ENCODE results near the gene PFKP. TPM values are rescaled to one million over a fixed set of nuclear protein-coding genes. Genes with fewer than 3 reads are reported as not detected.
"Not testable (repeated sequence)": the region's sequence is repeated elsewhere in the genome, so short reads cannot be mapped to it uniquely, and the experiment has no call there.

PFKP gene
- total RNA-seq, 2 donors from 2014 or later, result 104 to 116 TPM

DNA sequence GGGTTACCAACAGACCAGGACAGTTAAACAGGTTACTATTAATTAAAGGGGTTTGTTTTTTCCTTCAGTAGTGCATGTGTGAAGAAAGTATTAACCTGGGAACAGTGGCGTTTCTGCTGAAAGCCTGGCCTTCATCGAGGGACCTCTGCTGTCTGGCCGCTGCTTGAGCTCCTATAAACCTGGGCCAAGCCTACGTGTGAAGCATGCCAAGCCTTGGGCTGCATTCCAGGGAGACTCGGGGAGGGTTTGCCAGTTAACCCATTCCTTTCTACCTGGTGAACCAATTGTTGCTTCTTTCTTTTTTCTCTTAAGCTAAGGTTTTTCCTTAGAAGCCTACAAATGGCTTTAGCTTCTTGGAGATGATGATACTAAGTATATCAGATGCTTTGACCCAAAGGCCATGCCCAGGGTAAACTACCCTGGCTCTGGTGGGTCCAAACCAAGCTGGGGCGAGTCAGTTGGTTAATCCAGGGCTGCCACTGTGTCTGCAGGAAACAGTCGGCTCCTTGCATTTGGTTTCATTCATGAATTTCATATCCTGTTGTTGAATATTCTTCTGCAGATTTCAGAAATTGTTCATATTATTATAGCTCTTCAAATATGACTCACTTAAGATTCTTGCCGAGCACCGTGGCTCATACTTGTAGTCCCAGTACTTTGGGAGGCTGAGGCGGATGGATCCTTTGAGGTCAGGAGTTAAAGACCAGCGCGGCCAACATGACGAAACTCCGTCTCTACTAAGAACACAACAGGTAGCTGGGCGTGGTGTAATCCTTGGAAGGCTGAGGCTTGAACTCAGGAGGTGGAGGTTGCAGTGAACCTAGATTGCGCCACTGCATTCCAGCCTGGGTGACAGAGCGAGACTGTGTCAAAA is 23.8 kb downstream of the PFKP start:
- DNase-seq (peak; percentile 57 to 65), ATAC-seq (peak; percentile 56)
- intact Hi-C loops (cut with DNase I, micrococcal nuclease), result no loop called here

GRCh38 chr10:3091921-3092320 is 24.6 kb downstream of the PFKP start:
- intact Hi-C loops (cut with DNase I, micrococcal nuclease), result no loop called here
- ATAC-seq, result no peak
- no peak for DNase-seq

- intact Hi-C loops (cut with DNase I, micrococcal nuclease), result no loop called here
- ATAC-seq (no peak), DNase-seq (no peak)
Observed at GRCh38 chr10:3093996-3094395, 26.6 kb downstream of the PFKP start.

DNA sequence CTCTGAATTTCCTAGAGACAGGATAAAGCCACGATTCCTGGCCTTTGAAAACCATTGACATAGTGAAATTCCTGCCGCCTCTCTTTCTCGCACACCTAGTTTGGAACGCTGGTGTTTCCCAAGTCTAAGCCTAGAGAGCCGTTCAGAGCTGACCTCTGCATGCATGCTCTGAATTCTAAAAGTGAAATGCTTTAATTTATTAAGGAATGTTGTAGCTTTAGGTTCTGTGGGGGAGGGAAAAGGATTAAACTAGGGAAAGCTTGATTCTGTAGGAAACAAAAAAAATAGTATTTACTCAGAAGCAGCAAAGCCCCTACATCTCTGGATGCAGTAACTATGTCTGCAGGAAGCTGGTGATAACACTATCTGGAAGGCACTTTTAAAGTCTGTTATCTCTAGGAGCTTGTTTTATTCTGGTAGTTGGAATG is 27.3 kb downstream of the PFKP start:
- intact Hi-C loops (cut with DNase I, micrococcal nuclease), result no loop called here
- ATAC-seq (no peak), DNase-seq (no peak)

- ATAC-seq (peak; percentile 79), DNase-seq (peak in 1 of 2 donors; percentile 44)
- intact Hi-C loops (cut with DNase I, micrococcal nuclease), result no loop called here
Observed at GRCh38 chr10:3095373-3096139, 28.2 kb downstream of the PFKP start.

GRCh38 chr10:3096149-3096548 is 28.8 kb downstream of the PFKP start:
- peak; percentile 19 for ATAC-seq
- intact Hi-C loops (cut with DNase I, micrococcal nuclease), result no loop called here
- no peak for DNase-seq

- intact Hi-C loops (cut with DNase I, micrococcal nuclease), result no loop called here
- ATAC-seq, result no peak
Observed at GRCh38 chr10:3097160-3097559, 29.8 kb downstream of the PFKP start.

DNA sequence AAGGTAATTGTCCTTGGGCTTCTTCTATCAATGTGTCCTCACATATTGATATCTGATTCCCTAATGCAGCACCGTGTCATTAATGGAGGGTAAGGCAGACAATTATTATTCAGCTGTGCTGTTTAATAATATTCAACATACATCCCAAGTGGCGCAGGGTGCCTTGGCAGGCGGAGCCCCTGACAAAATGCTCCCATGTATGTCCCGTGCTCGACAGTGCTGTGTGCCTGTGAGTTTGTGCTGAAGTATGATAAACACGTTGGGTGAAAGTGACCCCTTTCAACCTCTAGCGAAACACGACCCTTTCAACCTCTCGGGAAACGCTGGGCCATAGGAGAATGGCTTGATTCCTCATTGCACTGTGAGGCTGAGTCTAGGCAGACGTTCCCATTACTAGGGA is 31.3 kb downstream of the PFKP start:
- ATAC-seq, result no peak
- no peak for DNase-seq
- intact Hi-C loops (cut with DNase I, micrococcal nuclease), result no loop called here

More at GRCh38 chr10:3097160-3097559, 29.8 kb downstream of the PFKP start:
- DNase-seq, result no peak

DNA sequence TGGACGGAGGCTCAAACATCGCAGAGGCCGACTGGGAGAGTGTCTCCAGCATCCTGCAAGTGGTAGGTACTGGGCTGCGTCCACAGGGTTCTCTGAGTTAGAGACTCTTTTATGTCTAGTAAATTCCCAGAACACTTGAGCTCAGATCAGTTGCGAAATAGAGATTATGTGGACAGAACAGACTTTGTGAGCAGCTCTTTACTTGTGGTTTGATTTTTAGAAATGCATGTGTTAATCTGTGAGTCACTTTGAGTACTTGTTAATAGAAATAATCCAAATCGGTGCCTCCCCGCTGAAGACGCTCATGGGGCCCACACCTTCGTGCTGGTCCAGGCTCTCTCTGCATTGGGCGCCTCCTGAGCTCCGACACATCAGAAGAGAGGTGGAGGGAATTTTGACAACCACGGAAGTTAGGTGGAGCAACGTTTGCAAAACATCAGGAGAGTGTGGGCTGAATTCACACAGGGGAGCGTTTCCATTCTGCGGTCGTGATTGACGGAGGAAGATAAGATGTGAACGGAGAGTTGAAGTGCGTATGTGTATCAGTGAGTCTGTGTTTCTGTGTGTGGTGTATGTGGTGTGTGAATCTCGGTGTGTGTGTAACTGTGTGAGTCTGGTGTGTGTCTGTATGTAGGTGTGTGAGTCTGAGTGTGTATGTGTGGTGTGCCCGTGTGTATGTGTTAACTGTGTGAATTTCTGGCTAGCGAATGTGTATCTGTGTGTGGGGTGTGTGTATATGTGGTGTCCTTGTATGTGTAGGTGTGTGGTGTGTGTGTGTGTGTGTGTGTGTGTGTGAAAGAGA is 32.1 kb downstream of the PFKP start:
- intact Hi-C loops (cut with DNase I, micrococcal nuclease), result no loop called here
- ATAC-seq, result no peak

DNA sequence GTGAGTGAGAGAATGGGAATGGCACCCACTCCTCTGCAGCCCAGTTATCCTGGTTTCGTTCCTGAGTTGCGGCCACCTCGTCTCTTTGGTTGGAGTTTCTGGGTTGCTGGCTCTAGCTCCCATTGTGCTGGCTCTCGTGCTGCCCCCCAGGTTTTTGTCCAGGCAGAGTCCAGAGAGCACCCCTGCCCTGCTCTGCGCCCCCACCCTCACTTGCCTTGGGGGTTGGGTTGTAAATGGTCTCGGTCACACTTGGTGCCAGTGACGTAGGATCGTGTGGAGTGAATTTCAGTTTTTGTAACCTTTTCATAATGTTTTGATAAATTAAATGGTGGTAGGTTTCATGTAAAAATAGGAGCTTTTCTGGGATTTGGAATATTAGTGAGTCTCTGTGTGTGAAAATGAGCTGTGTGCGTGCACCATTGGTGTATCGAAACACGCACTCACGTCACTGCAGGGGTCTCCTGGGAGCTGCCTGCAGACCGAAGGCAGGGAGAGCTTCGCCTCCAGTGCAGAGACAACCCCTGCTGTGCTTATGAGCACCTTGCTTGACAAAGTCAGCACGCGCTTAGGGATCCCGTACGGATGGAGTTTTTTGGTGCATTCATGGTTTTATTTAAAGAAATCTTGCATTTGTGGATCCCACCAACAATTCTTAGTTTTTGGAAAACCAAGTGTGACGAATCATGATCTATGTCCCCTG is 32.9 kb downstream of the PFKP start:
- ATAC-seq (no peak), DNase-seq (no peak)
- intact Hi-C loops (cut with DNase I, micrococcal nuclease), result no loop called here

More for the DNA sequence above, 32.1 kb downstream of the PFKP start:
- no peak for DNase-seq

DNA sequence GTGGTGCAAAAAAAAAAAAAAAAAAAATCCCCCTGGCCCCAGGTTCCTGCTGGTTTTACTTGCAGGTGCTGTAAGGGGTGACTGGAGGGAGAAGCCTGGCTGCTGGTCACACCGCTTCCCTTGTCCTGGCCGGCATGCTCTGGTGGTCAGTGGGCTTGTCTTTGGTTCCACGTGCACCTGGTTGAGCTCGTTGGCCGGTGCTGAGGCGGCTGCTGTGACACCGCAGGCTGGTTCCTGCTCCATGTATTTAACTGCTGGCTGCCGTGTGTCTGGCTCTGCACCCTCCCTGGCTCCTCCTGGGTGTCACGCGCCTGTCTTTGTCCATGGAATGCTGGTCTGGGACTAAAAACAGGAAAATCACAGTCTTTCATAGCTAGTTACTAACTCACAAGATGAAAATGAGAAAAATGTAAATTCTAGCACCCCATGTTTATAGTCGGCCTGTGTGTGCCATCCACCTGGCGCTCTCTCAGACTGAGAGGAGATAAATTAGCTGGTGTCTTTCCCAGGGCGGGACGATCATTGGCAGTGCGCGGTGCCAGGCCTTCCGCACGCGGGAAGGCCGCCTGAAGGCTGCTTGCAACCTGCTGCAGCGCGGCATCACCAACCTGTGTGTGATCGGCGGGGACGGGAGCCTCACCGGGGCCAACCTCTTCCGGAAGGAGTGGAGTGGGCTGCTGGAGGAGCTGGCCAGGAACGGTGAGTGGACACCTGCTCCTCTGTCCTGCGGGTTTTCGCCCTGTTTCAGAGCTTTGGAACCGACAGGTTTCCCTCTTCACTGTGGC is 33.7 kb downstream of the PFKP start:
- ATAC-seq (no peak), DNase-seq (no peak)
- intact Hi-C loops (cut with DNase I, micrococcal nuclease), result no loop called here

DNA sequence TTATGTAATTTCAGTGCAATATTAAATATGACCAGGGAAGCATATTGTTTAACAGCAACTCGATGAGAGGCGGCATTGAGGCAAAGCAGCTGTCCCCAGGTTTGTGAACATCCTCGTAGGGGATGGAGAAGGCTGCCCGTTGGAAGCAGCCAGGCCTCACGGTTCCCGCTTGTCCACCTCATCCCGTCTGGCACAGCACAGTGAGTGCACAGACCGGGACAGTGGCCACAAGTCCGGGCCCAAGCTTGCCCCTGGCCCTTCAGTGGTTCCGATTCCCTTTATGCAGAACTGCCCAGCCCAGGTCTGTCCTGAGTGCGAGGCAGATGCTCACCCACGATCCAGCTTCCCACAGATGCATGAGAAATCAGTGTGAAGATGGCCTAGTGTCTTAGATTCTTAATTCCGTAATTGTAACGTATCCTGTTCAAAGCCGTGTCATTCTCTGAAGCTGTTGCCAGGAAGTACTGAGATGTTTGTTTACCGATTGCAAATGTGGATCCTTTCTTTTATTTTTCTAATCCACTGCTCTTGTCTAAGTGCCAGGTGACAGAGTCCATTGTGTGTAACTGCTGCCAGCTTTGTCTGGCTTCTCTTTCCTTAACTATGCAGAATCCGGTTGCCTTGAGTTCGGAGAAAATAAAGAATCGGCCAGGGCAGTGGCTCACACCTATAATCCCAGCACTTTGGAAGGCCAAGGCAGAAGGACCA is 35.5 kb downstream of the PFKP start:
- DNase-seq (no peak), ATAC-seq (peak; percentile 88)
- intact Hi-C loops (cut with DNase I, micrococcal nuclease), result no loop called here

- DNase-seq, result no peak
Observed at GRCh38 chr10:3103646-3104045, 36.3 kb downstream of the PFKP start.

GRCh38 chr10:3104251-3104918 is 37.0 kb downstream of the PFKP start:
- DNase-seq, result no peak

More at GRCh38 chr10:3103646-3104045, 36.3 kb downstream of the PFKP start:
- intact Hi-C loops (cut with DNase I, micrococcal nuclease), result no loop called here
- no peak for ATAC-seq

GRCh38 chr10:3105166-3105565 is 37.8 kb downstream of the PFKP start:
- intact Hi-C loops (cut with DNase I, micrococcal nuclease), result no loop called here
- DNase-seq (no peak), ATAC-seq (no peak)

More at GRCh38 chr10:3104251-3104918, 37.0 kb downstream of the PFKP start:
- ATAC-seq, result no peak
- intact Hi-C loops (cut with DNase I, micrococcal nuclease), result no loop called here

DNA sequence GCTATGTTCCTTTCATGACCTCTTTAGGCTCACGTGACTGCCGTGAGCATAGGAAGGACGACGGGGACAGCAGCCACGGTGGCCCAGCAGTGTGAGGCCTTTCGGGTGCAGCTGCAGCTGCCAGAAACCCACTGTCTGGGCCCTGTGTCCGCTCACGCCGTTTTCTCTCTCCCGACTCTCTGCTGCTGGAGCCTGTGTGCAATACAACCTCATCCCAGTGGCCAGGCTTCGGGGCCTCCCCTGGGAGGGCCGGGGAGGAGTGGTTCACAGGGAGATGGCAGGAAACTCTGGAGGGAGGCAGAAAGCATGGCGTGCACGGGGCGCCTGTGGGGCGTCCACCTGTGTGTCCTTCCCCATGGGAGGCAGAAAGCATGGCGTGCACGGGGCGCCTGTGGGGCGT is 38.6 kb downstream of the PFKP start:
- DNase-seq (no peak), ATAC-seq (no peak)
- intact Hi-C loops (cut with DNase I, micrococcal nuclease), result no loop called here

GRCh38 chr10:3106328-3106727 is 39.0 kb downstream of the PFKP start:
- intact Hi-C loops (cut with DNase I, micrococcal nuclease); DNase-seq; ATAC-seq: not testable (repeated sequence)

Data from left colon (tissue), 2 donors.